ENCODE data around the gene SLC23A2. TPM values are rescaled to one million over a fixed set of nuclear protein-coding genes. Genes with fewer than 3 reads are reported as not detected.
A peak's percentile ranks its signal among the peaks of the same experiment; 100 is the strongest.
"Not testable (repeated sequence)": the region's sequence is repeated elsewhere in the genome, so short reads cannot be mapped to it uniquely, and the experiment has no call there.

SLC23A2 gene
- total RNA-seq, 2 experiments from 2014 or later, result 18.6 to 20.3 TPM

DNA sequence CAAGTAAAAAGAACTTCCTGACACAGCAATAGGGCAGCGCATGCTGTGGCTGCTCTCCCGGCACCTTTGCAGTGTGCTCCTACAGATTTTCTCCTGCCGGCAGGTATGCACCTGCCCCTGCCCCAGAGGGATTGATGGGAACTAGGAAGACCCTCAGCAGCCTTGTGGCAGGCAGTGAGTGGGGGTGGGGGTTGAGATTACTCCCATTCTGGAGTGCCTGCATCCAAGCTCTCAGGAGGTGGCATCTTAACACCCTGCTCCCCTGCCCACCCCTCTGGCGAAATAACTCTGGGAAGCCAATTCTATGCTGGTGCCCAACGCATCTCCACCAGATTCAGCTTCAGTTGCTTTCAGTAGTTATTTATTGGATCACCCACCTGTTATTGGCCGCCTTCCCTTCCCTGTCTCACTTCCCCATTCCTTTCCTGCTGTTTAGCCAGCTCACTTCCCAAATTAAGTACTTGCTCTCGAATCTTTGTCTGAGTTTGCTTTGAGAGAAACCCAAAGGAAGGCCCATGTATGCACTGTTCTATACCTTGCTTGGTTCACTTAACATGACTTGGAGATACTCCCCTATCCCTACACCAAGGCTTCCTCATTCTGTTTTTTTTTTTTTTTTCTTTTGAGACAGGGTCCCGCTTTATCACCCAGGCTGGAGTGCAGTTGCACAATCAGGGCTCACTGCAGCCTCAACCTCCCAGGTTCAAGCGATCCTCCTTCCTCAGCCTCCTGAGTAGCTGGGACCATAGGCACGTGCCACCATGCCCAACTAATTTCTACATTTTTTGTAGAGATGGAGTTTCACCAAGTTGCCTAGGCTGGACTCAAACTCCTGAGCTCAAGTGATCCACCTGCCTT lies 29.3 kb upstream of the SLC23A2 start:
- no peaks in the 10 kb centered on the region for H3K9me3 Mint-ChIP-seq
- H3K4me3 Mint-ChIP-seq, result no peak overlapping the region

DNA sequence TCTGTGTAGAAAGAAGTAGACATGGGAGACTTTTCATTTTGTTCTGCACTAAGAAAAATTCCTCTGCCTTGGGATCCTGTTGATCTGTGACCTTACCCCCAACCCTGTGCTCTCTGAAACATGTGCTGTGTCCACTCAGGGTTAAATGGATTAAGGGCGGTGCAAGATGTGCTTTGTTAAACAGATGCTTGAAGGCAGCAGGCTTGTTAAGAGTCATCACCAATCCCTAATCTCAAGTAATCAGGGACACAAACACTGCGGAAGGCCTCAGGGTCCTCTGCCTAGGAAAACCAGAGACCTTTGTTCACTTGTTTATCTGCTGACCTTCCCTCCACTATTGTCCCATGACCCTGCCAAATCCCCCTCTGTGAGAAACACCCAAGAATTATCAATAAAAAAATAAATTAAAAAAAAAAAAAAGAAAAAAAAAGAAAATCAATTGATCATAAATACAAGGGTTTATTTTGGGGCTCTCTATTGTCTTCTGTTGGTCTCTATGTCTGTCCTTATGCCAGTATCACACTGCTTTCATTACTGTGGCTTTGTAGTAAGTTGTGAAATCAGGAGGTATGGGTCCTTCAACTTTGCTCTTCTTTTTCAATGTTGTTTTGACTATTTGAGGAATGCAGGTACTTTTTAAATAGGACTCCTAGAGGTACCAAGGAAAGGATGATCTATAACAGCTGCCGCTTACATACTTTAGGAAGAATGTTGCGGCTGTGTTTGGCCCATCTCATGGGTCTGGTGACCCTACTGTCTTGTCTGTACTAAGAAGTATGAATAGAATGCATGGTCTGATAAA lies 27.1 kb upstream of the SLC23A2 start:
- ATAC-seq (ENCODE audit: low read depth); POLR2A ChIA-PET; H3K4me3 Mint-ChIP-seq; DNase-seq; H3K27me3 Mint-ChIP-seq; H3K27ac Mint-ChIP-seq; H3K4me1 Mint-ChIP-seq; H3K36me3 Mint-ChIP-seq; H3K9me3 Mint-ChIP-seq: not testable (repeated sequence)

More for the DNA sequence above, 29.3 kb upstream of the SLC23A2 start:
- DNase-seq (no peak), ATAC-seq (ENCODE audit: low read depth) (no peak)
- POLR2A ChIA-PET, result no interaction called here
- Mint-ChIP-seq H3K27ac (no peak overlapping the region), H3K27me3 (peaks cover 6% of the 10 kb centered on the region), H3K4me1 (no peaks in the 10 kb centered on the region), H3K36me3 (no peaks in the 10 kb centered on the region)

DNA sequence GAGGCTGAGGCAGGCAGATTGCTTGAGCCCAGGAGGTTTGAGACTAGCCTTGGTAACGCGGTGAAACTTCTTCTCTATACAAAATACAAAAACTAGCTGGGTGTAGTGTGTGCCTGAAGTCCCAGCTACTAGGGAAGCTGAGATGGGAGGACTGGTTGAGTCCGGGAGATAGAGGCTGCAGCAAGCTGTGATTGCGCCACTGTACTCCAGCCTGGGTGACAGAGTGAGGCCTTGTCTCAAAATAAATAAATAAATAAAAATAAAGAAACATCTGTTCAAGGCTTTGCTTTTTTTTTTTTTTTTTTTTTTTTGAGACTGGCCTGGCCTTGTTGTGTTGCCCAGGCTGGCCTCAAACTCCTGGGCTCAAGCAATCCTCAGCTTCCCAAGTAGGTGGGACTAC lies 23.7 kb upstream of the SLC23A2 start:
- H3K27me3 Mint-ChIP-seq, result peaks cover 2% of the 10 kb centered on the region

DNA sequence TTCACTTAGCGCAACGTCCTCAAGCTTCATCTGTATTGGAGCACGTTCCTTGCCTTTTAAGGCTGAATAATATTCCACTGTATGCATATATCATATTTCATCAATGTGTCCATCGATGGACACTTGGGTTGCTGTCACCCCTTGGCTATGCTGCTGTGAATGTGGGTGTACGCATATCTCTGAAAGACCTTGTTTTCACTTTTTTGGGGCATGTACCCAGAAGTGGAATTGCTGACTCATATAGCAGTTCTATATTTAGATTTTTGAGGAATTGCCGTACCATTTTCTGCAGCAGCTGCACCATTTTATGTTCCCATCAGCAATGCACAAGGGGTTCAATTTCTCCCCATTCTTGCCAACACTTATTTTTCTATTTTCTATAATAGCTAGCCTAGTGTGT lies 22.8 kb upstream of the SLC23A2 start:
- Mint-ChIP-seq H3K4me3 (no peak overlapping the region), H3K9me3 (no peaks in the 10 kb centered on the region), H3K27ac (no peak overlapping the region), H3K4me1 (no peaks in the 10 kb centered on the region), H3K27me3 (peaks cover under 1% of the 10 kb centered on the region), H3K36me3 (no peaks in the 10 kb centered on the region)
- POLR2A ChIA-PET, result no interaction called here
- DNase-seq, result no peak
- no peak for ATAC-seq (ENCODE audit: low read depth)

More for the DNA sequence above, 23.7 kb upstream of the SLC23A2 start:
- Mint-ChIP-seq H3K27ac (no peak overlapping the region), H3K36me3 (no peaks in the 10 kb centered on the region), H3K4me1 (no peaks in the 10 kb centered on the region), H3K4me3 (no peak overlapping the region), H3K9me3 (no peaks in the 10 kb centered on the region)
- ATAC-seq (ENCODE audit: low read depth) (no peak), DNase-seq (no peak)
- POLR2A ChIA-PET, result no interaction called here

DNA sequence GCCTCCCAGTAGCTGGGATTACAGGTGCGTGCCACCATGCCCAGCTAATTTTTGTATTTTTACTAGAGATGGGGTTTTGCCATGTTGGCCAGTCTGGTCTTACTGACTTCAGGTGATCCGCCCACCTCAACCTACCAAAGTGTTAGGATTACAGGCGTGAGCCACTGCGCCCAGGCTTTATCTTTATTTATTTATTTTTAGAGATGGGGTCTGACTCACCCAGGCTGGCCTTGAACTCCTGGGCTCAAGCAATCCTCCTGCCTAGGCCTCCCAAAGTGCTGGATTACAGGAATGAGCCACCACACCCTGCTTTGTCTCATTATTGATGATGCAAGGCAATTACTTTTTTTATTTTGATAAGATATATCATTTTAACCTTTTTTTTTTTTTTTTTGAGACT lies 21.9 kb upstream of the SLC23A2 start:
- H3K9me3 Mint-ChIP-seq; POLR2A ChIA-PET; H3K36me3 Mint-ChIP-seq; H3K4me1 Mint-ChIP-seq; DNase-seq; ATAC-seq (ENCODE audit: low read depth); H3K4me3 Mint-ChIP-seq; H3K27ac Mint-ChIP-seq; H3K27me3 Mint-ChIP-seq: not testable (repeated sequence)

DNA sequence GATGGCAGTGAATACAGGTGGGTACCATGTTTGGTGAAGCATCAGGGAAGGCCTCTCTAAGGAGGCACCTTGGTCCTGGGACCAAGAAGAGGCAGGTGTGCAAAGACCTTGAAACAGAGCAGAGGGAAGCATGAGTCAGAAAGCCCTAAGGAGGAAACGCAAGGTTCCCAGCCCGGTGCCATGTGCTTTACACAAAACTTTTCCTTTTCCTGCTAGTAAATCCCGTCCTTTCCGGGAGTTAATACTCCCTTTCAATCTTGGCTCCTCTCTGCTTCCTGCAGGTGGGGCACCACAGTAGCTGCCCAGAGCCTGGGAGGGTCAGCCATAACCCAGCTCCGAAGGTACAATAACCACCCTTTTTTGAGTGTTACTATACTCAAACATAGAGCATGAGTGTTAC lies 19.4 kb upstream of the SLC23A2 start:
- ATAC-seq (ENCODE audit: low read depth) (no peak), DNase-seq (no peak)
- Mint-ChIP-seq H3K27ac (no peak overlapping the region), H3K27me3 (peaks cover 3% of the 10 kb centered on the region), H3K36me3 (no peaks in the 10 kb centered on the region), H3K9me3 (no peaks in the 10 kb centered on the region), H3K4me1 (no peaks in the 10 kb centered on the region), H3K4me3 (no peak overlapping the region)
- POLR2A ChIA-PET, result no interaction called here

DNA sequence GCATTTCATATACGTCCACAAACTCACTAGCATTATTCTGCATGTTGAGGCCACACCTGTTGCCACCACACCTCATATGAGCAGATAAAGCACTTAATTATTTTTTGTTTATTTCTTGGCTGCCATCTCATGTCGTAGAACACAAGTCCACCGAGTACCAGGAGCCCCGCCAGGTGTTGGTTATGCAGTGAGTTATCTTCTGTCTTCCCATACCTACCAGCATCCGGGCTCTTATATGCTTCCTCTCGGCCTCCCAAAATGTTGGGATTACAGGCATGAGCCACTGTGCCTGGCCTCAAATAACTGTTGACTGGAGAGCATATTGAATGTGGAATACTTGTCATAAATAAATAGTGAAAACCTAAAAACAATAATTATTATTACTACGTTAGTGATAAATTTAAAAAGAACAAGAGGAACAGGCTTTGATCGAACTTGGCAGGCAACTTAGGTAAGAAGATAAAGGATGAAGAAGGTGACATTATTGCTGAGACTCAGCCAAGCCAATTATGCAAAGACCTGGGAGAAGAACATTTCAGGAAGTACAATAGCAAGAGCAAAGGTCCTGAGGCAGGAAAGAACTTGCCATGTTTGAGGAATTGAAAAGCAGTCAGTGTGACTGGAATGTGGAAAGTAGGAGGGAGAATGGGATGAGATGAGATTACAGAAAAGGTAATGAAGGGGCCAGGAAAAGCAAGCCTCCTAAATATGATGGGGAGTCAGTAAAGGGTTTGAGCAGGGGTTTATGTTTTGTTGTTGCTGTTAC lies 12.6 kb upstream of the SLC23A2 start:
- H3K9me3 Mint-ChIP-seq, result no peaks in the 10 kb centered on the region
- no peak overlapping the region for H3K27ac Mint-ChIP-seq
- no peak for ATAC-seq (ENCODE audit: low read depth)
- H3K4me1 Mint-ChIP-seq, result peaks cover 6% of the 10 kb centered on the region
- H3K27me3 Mint-ChIP-seq, result peaks cover 5% of the 10 kb centered on the region
- H3K4me3 Mint-ChIP-seq, result no peak overlapping the region
- H3K36me3 Mint-ChIP-seq, result no peaks in the 10 kb centered on the region
- POLR2A ChIA-PET, result no interaction called here
- no peak for DNase-seq

DNA sequence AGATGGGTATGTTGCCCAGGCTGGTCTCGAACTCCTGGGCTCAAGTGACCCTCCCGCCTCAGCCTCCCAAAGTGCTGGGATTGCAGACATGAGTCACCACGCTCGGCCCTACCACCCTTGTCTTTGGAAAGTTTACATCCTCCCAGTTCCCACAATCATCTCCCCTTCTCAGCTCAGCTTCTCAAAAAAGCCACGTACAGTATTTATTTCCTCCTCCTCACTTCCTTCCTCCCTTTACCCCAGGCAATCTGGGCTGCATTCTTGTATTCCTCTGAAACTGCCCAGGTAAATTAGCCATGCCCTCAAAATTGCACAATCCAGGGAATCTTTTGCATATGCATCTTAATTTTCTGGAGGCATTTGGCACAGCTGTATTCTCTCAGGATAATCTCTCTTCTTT lies 7.4 kb upstream of the SLC23A2 start:
- Mint-ChIP-seq H3K27me3 (peaks cover 6% of the 10 kb centered on the region), H3K9me3 (no peaks in the 10 kb centered on the region), H3K27ac (peak overlapping the region; percentile 11), H3K36me3 (no peaks in the 10 kb centered on the region), H3K4me3 (peak overlapping the region; percentile 18), H3K4me1 (peaks cover 15% of the 10 kb centered on the region)
- ATAC-seq (ENCODE audit: low read depth) (no peak), DNase-seq (no peak)
- POLR2A ChIA-PET, result no interaction called here

DNA sequence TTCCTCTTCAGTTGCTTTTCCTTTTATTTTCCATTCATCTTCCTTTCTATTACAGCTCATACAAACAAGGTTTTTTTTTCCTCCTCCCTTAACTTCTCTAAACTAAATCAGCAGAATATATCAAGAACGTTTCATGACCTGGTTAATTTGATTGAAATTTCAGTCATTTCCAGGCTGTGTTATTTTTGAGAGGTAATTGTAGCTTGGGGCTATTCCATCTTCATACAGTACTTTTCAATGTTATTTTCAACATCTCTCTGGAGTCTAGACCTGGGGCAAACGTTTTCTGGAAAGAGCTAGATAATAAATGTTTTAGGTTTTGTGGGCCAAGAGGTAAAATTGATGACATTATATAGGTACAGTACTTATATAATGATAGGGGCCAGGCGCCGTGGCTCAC lies 4.0 kb upstream of the SLC23A2 start:
- no peaks in the 10 kb centered on the region for H3K9me3 Mint-ChIP-seq

DNA sequence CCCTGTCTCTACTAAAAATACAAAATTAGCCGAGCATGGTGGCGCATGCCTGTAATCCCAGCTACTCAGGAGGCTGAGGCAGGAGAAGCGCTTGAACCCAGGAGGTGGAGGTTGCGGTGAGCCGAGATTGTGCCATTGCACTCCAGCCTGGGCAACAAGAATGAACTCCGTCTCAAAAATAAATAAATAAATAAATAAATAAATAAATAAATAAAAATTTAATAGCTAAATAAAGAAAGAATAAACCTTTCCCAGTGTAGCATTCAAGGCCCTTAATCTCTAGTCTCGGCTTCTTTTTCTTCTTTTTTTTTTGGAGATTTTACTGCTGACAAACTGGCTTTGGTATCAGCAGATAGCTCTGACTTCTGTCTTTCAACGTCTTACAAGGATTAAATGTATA lies 3.5 kb upstream of the SLC23A2 start:
- POLR2A ChIA-PET; H3K27ac Mint-ChIP-seq; H3K27me3 Mint-ChIP-seq; ATAC-seq (ENCODE audit: low read depth); H3K9me3 Mint-ChIP-seq; H3K4me3 Mint-ChIP-seq; H3K36me3 Mint-ChIP-seq; DNase-seq: not testable (repeated sequence)
- H3K4me1 Mint-ChIP-seq, result peaks cover 26% of the 10 kb centered on the region

More for the DNA sequence above, 4.0 kb upstream of the SLC23A2 start:
- ATAC-seq (ENCODE audit: low read depth), result no peak
- POLR2A ChIA-PET, result no interaction called here
- Mint-ChIP-seq H3K36me3 (no peaks in the 10 kb centered on the region), H3K27ac (no peak overlapping the region), H3K27me3 (peaks cover 8% of the 10 kb centered on the region), H3K4me3 (no peak overlapping the region), H3K4me1 (peaks cover 22% of the 10 kb centered on the region)
- no peak for DNase-seq

DNA sequence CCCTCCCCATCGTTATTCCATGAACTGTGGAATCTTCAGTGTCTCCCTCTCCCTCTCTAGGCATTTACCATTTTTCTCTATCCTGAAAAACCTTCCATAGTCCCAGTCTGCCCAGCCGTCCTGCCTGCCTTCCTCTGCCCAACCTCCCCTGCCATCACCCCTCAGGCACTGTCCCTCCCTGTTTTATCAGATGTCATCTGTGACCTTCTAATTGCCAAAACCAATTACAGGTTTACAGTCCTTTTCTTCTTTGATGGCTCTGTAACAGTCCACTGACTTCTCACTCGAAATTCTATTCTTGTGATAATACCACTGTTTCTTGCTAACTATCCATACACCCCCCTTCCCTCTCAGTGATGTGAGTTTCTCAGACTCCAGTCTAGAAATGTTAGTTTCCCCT lies 2.3 kb upstream of the SLC23A2 start:
- no peaks in the 10 kb centered on the region for H3K9me3 Mint-ChIP-seq
- DNase-seq (no peak), ATAC-seq (ENCODE audit: low read depth) (no peak)
- H3K36me3 Mint-ChIP-seq, result no peaks in the 10 kb centered on the region
- H3K4me1 Mint-ChIP-seq, result peaks cover 25% of the 10 kb centered on the region
- H3K27ac Mint-ChIP-seq, result no peak overlapping the region
- H3K27me3 Mint-ChIP-seq, result peaks cover 8% of the 10 kb centered on the region
- POLR2A ChIA-PET, result no interaction called here
- H3K4me3 Mint-ChIP-seq, result no peak overlapping the region

DNA sequence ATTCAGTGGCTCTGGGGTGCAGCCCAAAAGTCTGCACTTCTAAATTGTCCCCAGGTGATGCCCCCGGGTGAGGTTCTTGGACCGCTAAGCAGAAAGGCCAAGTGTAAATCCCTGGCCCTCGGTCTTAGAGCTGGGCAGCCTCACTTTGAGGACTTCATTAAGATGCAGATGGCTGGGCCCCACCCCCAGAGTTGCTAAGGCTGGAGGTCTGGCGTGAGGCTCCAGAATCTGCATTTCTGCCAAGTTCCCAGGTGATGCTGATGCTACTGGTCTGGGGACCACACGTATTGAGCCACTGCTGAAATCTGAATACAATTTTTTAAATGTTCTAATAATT lies 735 bp upstream of the SLC23A2 start:
- Mint-ChIP-seq H3K36me3 (peaks cover 3% of the 10 kb centered on the region), H3K27ac (peak overlapping the region; percentile 98), H3K9me3 (no peaks in the 10 kb centered on the region), H3K27me3 (peaks cover 8% of the 10 kb centered on the region), H3K4me3 (peak overlapping the region; percentile 99), H3K4me1 (peaks cover 23% of the 10 kb centered on the region)
- POLR2A ChIA-PET, result interaction anchor here (0.6 kb wide), 1 partner anchor 75 kb away, joined by 4 read pairs; no protein-coding TSS in a partner anchor
- ATAC-seq (ENCODE audit: low read depth) (no peak), DNase-seq (no peak)
